Rectal smooth muscle tissue (tissue), 1 donor: ENCODE data around the gene LRAT.

Source experiments
- H3K27ac ChIP-seq: one replicate; pipeline ENCODE4 v1.7.0; 2013; ENCODE audit warnings: low read depth, low read length, inconsistent platforms
- H3K27me3 ChIP-seq: one replicate; pipeline ENCODE4 v1.7.0; 2013; ENCODE audit warnings: low read length; ENCODE audit not compliant: control insufficient read depth, insufficient read depth
- H3K36me3 ChIP-seq: one replicate; pipeline ENCODE4 v1.7.0; 2013; ENCODE audit warnings: low read length; ENCODE audit not compliant: control insufficient read depth, insufficient read depth
- H3K4me1 ChIP-seq: one replicate; pipeline ENCODE4 v1.7.0; 2013; ENCODE audit warnings: low read length; ENCODE audit not compliant: control insufficient read depth, insufficient read depth
- H3K4me3 ChIP-seq: one replicate; pipeline ENCODE4 v1.7.0; 2013; ENCODE audit warnings: low read length
- H3K9ac ChIP-seq: one replicate; pipeline ENCODE4 v1.7.0; 2013; ENCODE audit warnings: low read length

LRAT gene

GRCh38 chr4:154732669-154733068 is 11.1 kb upstream of the LRAT start:
- no peaks in the 10 kb centered on the region for H3K27me3 ChIP-seq
- H3K36me3 ChIP-seq: no peaks in the 10 kb centered on the region
- no peak overlapping the region for H3K4me3 ChIP-seq
- H3K4me1 ChIP-seq: no peaks in the 10 kb centered on the region
- no peak overlapping the region for H3K27ac ChIP-seq
- no peak overlapping the region for H3K9ac ChIP-seq

GRCh38 chr4:154736770-154737169 is 7.0 kb upstream of the LRAT start:
- H3K36me3 ChIP-seq: no peaks in the 10 kb centered on the region
- no peaks in the 10 kb centered on the region for H3K27me3 ChIP-seq
- no peak overlapping the region for H3K4me3 ChIP-seq
- H3K27ac ChIP-seq: no peak overlapping the region
- H3K9ac ChIP-seq: no peak overlapping the region
- peaks cover 5% of the 10 kb centered on the region for H3K4me1 ChIP-seq

DNA sequence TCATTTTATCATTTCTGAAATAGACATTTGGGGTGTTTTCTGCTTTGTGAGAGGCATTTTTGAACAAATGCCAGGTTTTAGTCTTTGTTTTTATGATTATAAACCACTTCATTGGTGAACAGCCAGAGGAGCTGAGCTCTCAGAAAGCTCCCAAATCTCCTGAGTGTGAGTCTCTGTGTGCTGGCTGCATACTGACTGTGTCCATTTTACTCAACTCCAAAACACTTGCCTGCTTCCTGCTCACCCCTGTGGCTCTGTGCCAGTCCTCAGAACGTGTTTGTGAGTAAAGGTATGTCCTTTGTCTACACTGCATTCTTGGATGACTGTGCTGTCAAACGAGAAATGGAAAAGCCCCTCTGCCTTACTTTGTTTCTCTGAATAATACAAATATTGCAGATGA is 5.4 kb upstream of the LRAT start:
- no peak overlapping the region for H3K4me3 ChIP-seq
- H3K27ac ChIP-seq: no peak overlapping the region
- H3K4me1 ChIP-seq: peaks cover 5% of the 10 kb centered on the region
- H3K27me3 ChIP-seq: no peaks in the 10 kb centered on the region
- H3K36me3 ChIP-seq: no peaks in the 10 kb centered on the region
- no peak overlapping the region for H3K9ac ChIP-seq

DNA sequence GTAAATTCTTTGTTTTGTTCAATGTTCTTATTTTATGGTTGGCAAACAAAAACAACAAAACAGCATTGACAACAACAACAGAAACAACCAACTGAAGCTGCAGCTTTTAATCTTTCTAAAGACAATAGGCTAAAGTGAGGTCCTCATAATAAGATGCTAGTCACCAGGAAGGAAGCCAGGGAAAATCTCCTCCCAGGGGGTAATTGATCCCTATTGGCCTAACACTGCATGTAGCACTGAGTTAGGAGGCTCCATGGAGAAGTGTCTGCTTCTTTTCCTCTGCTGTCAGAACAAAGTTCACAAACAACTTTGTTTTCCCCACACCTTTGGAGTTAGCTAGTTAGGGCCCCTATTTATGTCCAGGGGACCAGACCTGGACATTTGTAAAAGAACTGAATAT is 4.7 kb upstream of the LRAT start:
- peaks cover 5% of the 10 kb centered on the region for H3K4me1 ChIP-seq
- H3K4me3 ChIP-seq: no peak overlapping the region
- no peak overlapping the region for H3K9ac ChIP-seq
- H3K27me3 ChIP-seq: no peaks in the 10 kb centered on the region
- H3K36me3 ChIP-seq: no peaks in the 10 kb centered on the region
- H3K27ac ChIP-seq: no peak overlapping the region

- Histone ChIP-seq H3K36me3 (no peaks in the 10 kb centered on the region), H3K4me3 (no peak overlapping the region), H3K4me1 (peaks cover 5% of the 10 kb centered on the region), H3K9ac (no peak overlapping the region), H3K27me3 (no peaks in the 10 kb centered on the region), H3K27ac (no peak overlapping the region)
These were observed 3.3 kb upstream of the LRAT start for GRCh38 chr4:154740462-154740861.

DNA sequence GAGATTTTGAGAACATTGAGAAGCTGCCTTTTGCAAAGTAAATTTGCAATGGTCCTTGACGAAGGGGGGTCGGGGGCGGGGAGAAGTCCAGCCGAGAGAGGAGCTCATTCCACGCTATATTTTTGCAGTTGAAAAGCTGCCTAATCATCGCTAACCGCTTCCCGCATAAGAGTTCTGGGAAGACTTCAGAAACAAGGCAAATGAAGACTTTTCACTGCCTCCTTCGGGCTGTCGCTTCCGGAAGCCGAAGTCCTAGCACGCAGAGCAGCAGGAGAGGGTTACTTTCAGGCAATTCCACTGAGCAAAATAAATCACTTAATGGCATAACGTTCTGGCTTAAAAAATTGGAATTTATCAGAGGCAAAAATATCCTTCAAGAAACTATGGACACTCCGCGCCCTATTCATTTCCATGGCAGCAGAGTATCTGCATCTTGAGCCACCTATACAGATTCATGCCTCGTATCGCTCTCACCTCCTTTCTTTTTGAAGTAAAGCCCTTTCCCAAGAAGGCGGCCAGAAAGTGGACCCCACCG is 2.6 kb upstream of the LRAT start:
- Histone ChIP-seq H3K36me3 (no peaks in the 10 kb centered on the region), H3K4me3 (no peak overlapping the region), H3K27ac (no peak overlapping the region), H3K4me1 (peaks cover 5% of the 10 kb centered on the region), H3K9ac (no peak overlapping the region), H3K27me3 (no peaks in the 10 kb centered on the region)

- Histone ChIP-seq H3K4me1 (peaks cover 5% of the 10 kb centered on the region), H3K36me3 (no peaks in the 10 kb centered on the region), H3K27ac (no peak overlapping the region), H3K27me3 (no peaks in the 10 kb centered on the region), H3K9ac (no peak overlapping the region), H3K4me3 (peak overlapping the region; percentile 10)
These were observed 1.6 kb upstream of the LRAT start for GRCh38 chr4:154741922-154742850.

- H3K36me3 ChIP-seq: no peaks in the 10 kb centered on the region
- peak overlapping the region; percentile 69 for H3K4me3 ChIP-seq
- no peak overlapping the region for H3K9ac ChIP-seq
- H3K27me3 ChIP-seq: no peaks in the 10 kb centered on the region
- H3K27ac ChIP-seq: no peak overlapping the region
- H3K4me1 ChIP-seq: no peaks in the 10 kb centered on the region
These were observed 634 bp downstream of the LRAT start for GRCh38 chr4:154744341-154744926.

DNA sequence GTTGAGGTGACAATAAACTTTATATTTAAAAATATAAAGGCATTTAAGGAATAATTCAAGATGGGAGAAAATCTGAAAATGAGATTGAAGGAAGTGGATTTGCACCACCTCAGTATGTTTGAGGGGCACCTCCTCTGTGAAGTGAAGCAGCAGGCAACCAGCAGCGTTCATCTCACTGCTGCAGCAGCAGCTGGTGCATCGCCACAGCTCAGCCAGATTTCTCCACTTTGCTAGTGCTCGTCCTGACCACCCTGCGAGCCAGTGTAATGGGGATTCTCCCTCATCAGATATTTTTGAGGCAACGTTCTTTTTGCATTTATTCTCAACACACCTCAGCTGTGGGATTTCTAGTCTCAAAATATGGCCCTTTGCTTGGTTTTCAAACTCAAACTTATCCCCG is 13.9 kb downstream of the LRAT start:
- Histone ChIP-seq H3K36me3 (no peaks in the 10 kb centered on the region), H3K4me1 (no peaks in the 10 kb centered on the region), H3K9ac (no peak overlapping the region), H3K4me3 (no peak overlapping the region), H3K27ac (no peak overlapping the region), H3K27me3 (no peaks in the 10 kb centered on the region)

DNA sequence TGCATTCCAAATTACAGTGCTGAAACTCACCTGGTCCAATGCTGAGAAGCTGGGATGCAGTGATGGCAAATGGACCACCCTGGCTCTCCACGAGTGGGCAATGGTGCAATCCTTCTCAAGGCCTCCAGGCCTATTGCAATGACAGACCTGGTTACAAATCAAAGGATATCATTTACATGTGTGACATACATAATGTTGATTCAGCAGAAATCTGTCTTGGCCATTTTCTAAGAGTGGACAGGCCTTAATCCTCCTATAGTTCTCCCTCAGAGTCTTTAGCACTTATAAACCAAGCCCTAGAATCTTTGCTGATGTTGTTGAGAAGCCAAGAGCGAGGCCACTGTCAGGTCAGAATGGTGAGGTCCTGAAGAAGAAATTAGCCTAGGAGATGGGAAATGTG is 17.1 kb downstream of the LRAT start:
- Histone ChIP-seq H3K4me1 (no peaks in the 10 kb centered on the region), H3K27ac (no peak overlapping the region), H3K4me3 (no peak overlapping the region), H3K36me3 (no peaks in the 10 kb centered on the region), H3K27me3 (no peaks in the 10 kb centered on the region), H3K9ac (no peak overlapping the region)

GRCh38 chr4:154778264-154778663 is 34.5 kb downstream of the LRAT start:
- no peak overlapping the region for H3K4me3 ChIP-seq
- H3K27ac ChIP-seq: no peak overlapping the region

GRCh38 chr4:154779362-154779947 is 35.7 kb downstream of the LRAT start:
- Histone ChIP-seq H3K9ac (no peak overlapping the region), H3K27ac (no peak overlapping the region), H3K36me3 (no peaks in the 10 kb centered on the region), H3K27me3 (no peaks in the 10 kb centered on the region), H3K4me1 (no peaks in the 10 kb centered on the region), H3K4me3 (no peak overlapping the region)

More at GRCh38 chr4:154778264-154778663, 34.5 kb downstream of the LRAT start:
- Histone ChIP-seq H3K4me1 (no peaks in the 10 kb centered on the region), H3K27me3 (no peaks in the 10 kb centered on the region), H3K36me3 (no peaks in the 10 kb centered on the region), H3K9ac (no peak overlapping the region)
